Activated T-cell treated with anti-CD3 and anti-CD28 coated beads, Interleukin-2, amount 50 U/mL, for 72 hours (primary cell): ENCODE results near the gene ARHGAP23. TPM values are rescaled to one million over a fixed set of nuclear protein-coding genes. Genes with fewer than 3 reads are reported as not detected.

ENCODE experiments used
- ATAC-seq, 2 donors: fragments of 150-1000 bp; cut with Tn5 transposase; replicated peaks in 1 of 2; 2 replicates each; pipeline ENCODE4 v1.10.0; 2021; ENCODE audit warnings: moderate library complexity in 2 of 2, mild to moderate bottlenecking in 1 of 2
- DNase-seq, 2 donors: peaks; one replicate each; pipeline ENCODE4 v3.0.0; 2021 to 2022; ENCODE audit warnings: mixed read lengths in 1 of 2
- H3K27ac Mint-ChIP-seq: one replicate; pipeline ENCODE4 v1.8.0; 2022; ENCODE audit warnings: mild to moderate bottlenecking, moderate library complexity, mixed read lengths
- H3K27me3 Mint-ChIP-seq: one replicate; pipeline ENCODE4 v1.8.0; 2022; ENCODE audit warnings: low read depth, mixed read lengths
- H3K36me3 Mint-ChIP-seq, 2 donors: one replicate each; pipeline ENCODE4 v1.8.0; 2022; ENCODE audit warnings: mixed read lengths in 2 of 2, mild to moderate bottlenecking in 1 of 2; ENCODE audit not compliant: insufficient read depth in 2 of 2
- H3K4me1 Mint-ChIP-seq: one replicate; pipeline ENCODE4 v1.8.0; 2022; ENCODE audit warnings: low read depth, mixed read lengths
- H3K4me3 Mint-ChIP-seq, 2 donors: one replicate each; pipeline ENCODE4 v1.8.0; 2022; ENCODE audit warnings: mild to moderate bottlenecking in 2 of 2, mixed read lengths in 2 of 2, moderate library complexity in 2 of 2
- H3K9me3 Mint-ChIP-seq, 2 donors: one replicate each; pipeline ENCODE4 v1.8.0; 2022; ENCODE audit warnings: mixed read lengths in 2 of 2
- total RNA-seq, 2 donors: library from RNA; stranded (reverse); gene quantifications; one replicate each; pipeline ENCODE4 v1.2.3, GENCODE V29; 2022

Gene ARHGAP23
- total RNA-seq, 2 donors from 2014 or later, result 2.6 to 2.7 TPM

- H3K36me3 Mint-ChIP-seq, result no peaks in the 10 kb centered on the region
- H3K9me3 Mint-ChIP-seq, result no peaks in the 10 kb centered on the region
- ATAC-seq (no peak), DNase-seq (no peak)
- peaks cover 6% of the 10 kb centered on the region for H3K27me3 Mint-ChIP-seq
- H3K4me3 Mint-ChIP-seq, result no peak overlapping the region
- no peak overlapping the region for H3K27ac Mint-ChIP-seq
- peaks cover 7% of the 10 kb centered on the region for H3K4me1 Mint-ChIP-seq
These were observed 11.2 kb downstream of the ARHGAP23 start for GRCh38 chr17:38439436-38439835.

GRCh38 chr17:38440614-38441397, 12.5 kb downstream of the ARHGAP23 start:
- Mint-ChIP-seq H3K36me3 (no peaks in the 10 kb centered on the region), H3K27me3 (peaks cover 6% of the 10 kb centered on the region), H3K27ac (no peak overlapping the region), H3K4me1 (peaks cover 7% of the 10 kb centered on the region), H3K4me3 (no peak overlapping the region), H3K9me3 (no peaks in the 10 kb centered on the region)
- DNase-seq (no peak), ATAC-seq (no peak)

- Mint-ChIP-seq H3K4me3 (no peak overlapping the region), H3K9me3 (no peaks in the 10 kb centered on the region), H3K4me1 (peaks cover 7% of the 10 kb centered on the region), H3K36me3 (no peaks in the 10 kb centered on the region), H3K27me3 (peaks cover 6% of the 10 kb centered on the region), H3K27ac (no peak overlapping the region)
- ATAC-seq (no peak), DNase-seq (no peak)
These were observed 13.3 kb downstream of the ARHGAP23 start for GRCh38 chr17:38441429-38442061.

GRCh38 chr17:38442548-38442947, 14.3 kb downstream of the ARHGAP23 start:
- Mint-ChIP-seq H3K4me3 (no peak overlapping the region), H3K36me3 (no peaks in the 10 kb centered on the region), H3K9me3 (no peaks in the 10 kb centered on the region), H3K27ac (no peak overlapping the region), H3K4me1 (peaks cover 7% of the 10 kb centered on the region), H3K27me3 (peaks cover 6% of the 10 kb centered on the region)
- no peak for ATAC-seq
- DNase-seq, result no peak

- Mint-ChIP-seq H3K27me3 (peaks cover 6% of the 10 kb centered on the region), H3K4me1 (peaks cover 7% of the 10 kb centered on the region), H3K27ac (no peak overlapping the region), H3K36me3 (no peaks in the 10 kb centered on the region), H3K9me3 (no peaks in the 10 kb centered on the region), H3K4me3 (no peak overlapping the region)
- no peak for DNase-seq
- ATAC-seq, result no peak
These were observed 15.2 kb downstream of the ARHGAP23 start for GRCh38 chr17:38443356-38444031.

GRCh38 chr17:38444151-38444550, 15.9 kb downstream of the ARHGAP23 start:
- Mint-ChIP-seq H3K4me3 (no peak overlapping the region), H3K27ac (no peak overlapping the region), H3K9me3 (no peaks in the 10 kb centered on the region), H3K27me3 (peaks cover 6% of the 10 kb centered on the region), H3K36me3 (no peaks in the 10 kb centered on the region), H3K4me1 (peaks cover 7% of the 10 kb centered on the region)
- DNase-seq (peak; percentile 66 to 70), ATAC-seq (peak; percentile 86 to 89)

- H3K27ac Mint-ChIP-seq, result no peak overlapping the region
- H3K36me3 Mint-ChIP-seq, result no peaks in the 10 kb centered on the region
- H3K9me3 Mint-ChIP-seq, result no peaks in the 10 kb centered on the region
- ATAC-seq, result no peak
- no peak overlapping the region for H3K4me3 Mint-ChIP-seq
- peaks cover 7% of the 10 kb centered on the region for H3K27me3 Mint-ChIP-seq
- peaks cover 10% of the 10 kb centered on the region for H3K4me1 Mint-ChIP-seq
- DNase-seq, result no peak
These were observed 19.3 kb downstream of the ARHGAP23 start for GRCh38 chr17:38447502-38448085.

- Mint-ChIP-seq H3K9me3 (no peaks in the 10 kb centered on the region), H3K36me3 (no peaks in the 10 kb centered on the region), H3K27ac (no peak overlapping the region), H3K4me3 (no peak overlapping the region), H3K4me1 (peaks cover 17% of the 10 kb centered on the region), H3K27me3 (peaks cover 14% of the 10 kb centered on the region)
- DNase-seq (no peak), ATAC-seq (peak; percentile 58 to 65)
These were observed 20.0 kb downstream of the ARHGAP23 start for GRCh38 chr17:38448208-38448771.

- DNase-seq (no peak), ATAC-seq (no peak)
- Mint-ChIP-seq H3K4me1 (peaks cover 13% of the 10 kb centered on the region), H3K27me3 (peaks cover 16% of the 10 kb centered on the region), H3K9me3 (no peaks in the 10 kb centered on the region), H3K27ac (no peak overlapping the region), H3K36me3 (no peaks in the 10 kb centered on the region), H3K4me3 (no peak overlapping the region)
These were observed 21.1 kb downstream of the ARHGAP23 start for GRCh38 chr17:38449364-38449763.

GRCh38 chr17:38450557-38451029, 22.3 kb downstream of the ARHGAP23 start:
- H3K9me3 Mint-ChIP-seq, result no peaks in the 10 kb centered on the region
- H3K27me3 Mint-ChIP-seq, result peaks cover 25% of the 10 kb centered on the region
- H3K27ac Mint-ChIP-seq, result no peak overlapping the region
- peaks cover 13% of the 10 kb centered on the region for H3K4me1 Mint-ChIP-seq
- no peaks in the 10 kb centered on the region for H3K36me3 Mint-ChIP-seq
- H3K4me3 Mint-ChIP-seq, result no peak overlapping the region
- no peak for DNase-seq
- no peak for ATAC-seq

GRCh38 chr17:38451030-38451839, 23.0 kb downstream of the ARHGAP23 start:
- Mint-ChIP-seq H3K9me3 (no peaks in the 10 kb centered on the region), H3K36me3 (no peaks in the 10 kb centered on the region), H3K27ac (no peak overlapping the region), H3K4me3 (no peak overlapping the region), H3K4me1 (peaks cover 13% of the 10 kb centered on the region), H3K27me3 (peaks cover 29% of the 10 kb centered on the region)
- no peak for DNase-seq
- no peak for ATAC-seq

GRCh38 chr17:38451840-38452529, 23.7 kb downstream of the ARHGAP23 start:
- H3K9me3 Mint-ChIP-seq, result no peaks in the 10 kb centered on the region
- no peak for DNase-seq
- H3K27me3 Mint-ChIP-seq, result peaks cover 35% of the 10 kb centered on the region
- H3K36me3 Mint-ChIP-seq, result no peaks in the 10 kb centered on the region
- H3K27ac Mint-ChIP-seq, result no peak overlapping the region
- no peak overlapping the region for H3K4me3 Mint-ChIP-seq
- peaks cover 13% of the 10 kb centered on the region for H3K4me1 Mint-ChIP-seq
- ATAC-seq, result no peak
